ENCODE measurements around the gene CPLANE2.
A peak's percentile ranks its signal among the peaks of the same experiment; 100 is the strongest.
"Not testable (repeated sequence)": the region's sequence is repeated elsewhere in the genome, so short reads cannot be mapped to it uniquely, and the experiment has no call there.

Gene CPLANE2

GRCh38 chr1:16248603-16249516 is 11.9 kb upstream of the CPLANE2 start:
- DNase-seq (ENCODE audit: low spot score) = peak; percentile 56

- DNase-seq (ENCODE audit: low spot score) = no peak
Observed at GRCh38 chr1:16248007-16248436, 11.0 kb upstream of the CPLANE2 start.

GRCh38 chr1:16247441-16247840 is 10.5 kb upstream of the CPLANE2 start:
- no peak for DNase-seq (ENCODE audit: low spot score)

GRCh38 chr1:16246961-16247360 is 10.0 kb upstream of the CPLANE2 start:
- no peak for DNase-seq (ENCODE audit: low spot score)

GRCh38 chr1:16246239-16246638 is 9.3 kb upstream of the CPLANE2 start:
- not testable (repeated sequence) for DNase-seq (ENCODE audit: low spot score)

- DNase-seq (ENCODE audit: low spot score) = no peak
Observed at GRCh38 chr1:16245476-16246196, 8.7 kb upstream of the CPLANE2 start.

GRCh38 chr1:16244650-16245285 is 7.8 kb upstream of the CPLANE2 start:
- no peak for DNase-seq (ENCODE audit: low spot score)

GRCh38 chr1:16243936-16244649 is 7.1 kb upstream of the CPLANE2 start:
- peak; percentile 74 for DNase-seq (ENCODE audit: low spot score)

- no peak for DNase-seq (ENCODE audit: low spot score)
Observed at GRCh38 chr1:16243215-16243610, 6.2 kb upstream of the CPLANE2 start.

GRCh38 chr1:16242556-16243214 is 5.7 kb upstream of the CPLANE2 start:
- no peak for DNase-seq (ENCODE audit: low spot score)

- DNase-seq (ENCODE audit: low spot score) = no peak
Observed at GRCh38 chr1:16241221-16241708, 4.3 kb upstream of the CPLANE2 start.

- no peak for DNase-seq (ENCODE audit: low spot score)
Observed at GRCh38 chr1:16239972-16240491, 3.0 kb upstream of the CPLANE2 start.

GRCh38 chr1:16237343-16237830 is 404 bp upstream of the CPLANE2 start:
- no peak for DNase-seq (ENCODE audit: low spot score)

GRCh38 chr1:16235944-16236510 is 956 bp downstream of the CPLANE2 start:
- no peak for DNase-seq (ENCODE audit: low spot score)

- DNase-seq (ENCODE audit: low spot score) = no peak
Observed at GRCh38 chr1:16235347-16235746, 1.6 kb downstream of the CPLANE2 start.

- DNase-seq (ENCODE audit: low spot score) = no peak
Observed at GRCh38 chr1:16233431-16233830, 3.6 kb downstream of the CPLANE2 start.

GRCh38 chr1:16232316-16232710 is 4.7 kb downstream of the CPLANE2 start:
- no peak for DNase-seq (ENCODE audit: low spot score)

- DNase-seq (ENCODE audit: low spot score) = no peak
Observed at GRCh38 chr1:16231331-16232315, 5.4 kb downstream of the CPLANE2 start.

GRCh38 chr1:16230744-16231143 is 6.2 kb downstream of the CPLANE2 start:
- no peak for DNase-seq (ENCODE audit: low spot score)

Data from putamen (tissue), 1 donor.